ENCODE measurements around the gene TUG1. TPM values are rescaled to one million over a fixed set of nuclear protein-coding genes. Genes with fewer than 3 reads are reported as not detected.
A peak's percentile ranks its signal among the peaks of the same experiment; 100 is the strongest.

TUG1 gene
- total and polyA plus RNA-seq, 2 of the 4 experiments (the other 2 are of a cell fraction), result 60.6 to 68.8 TPM

- H3K79me1 ChIP-seq (ENCODE audit: low read depth in 1 of 2, low read length in 2 of 2), result peaks cover 24 to 69% of the 10 kb centered on the region in 2 experiments
- H4K5ac ChIP-seq (ENCODE audit: low read depth, low read length), result no peak overlapping the region
- H4K8ac ChIP-seq (ENCODE audit: low read depth in 2 of 2, low read length in 2 of 2), result no peak overlapping the region
- H3K36me3 ChIP-seq (ENCODE audit: control insufficient read depth, insufficient read depth, low read length), result peaks cover 2% of the 10 kb centered on the region
- no peak overlapping the region for H3K4me3 ChIP-seq (ENCODE audit: insufficient read depth, low read depth, low read length)
- H3K4ac ChIP-seq (ENCODE audit: low read depth, low read length), result no peak overlapping the region; the same call in 1 of the 2 replicates
- TF ChIP-seq RAD21 (IDR thresholded peaks at IDR 0.05; ENCODE audit: low read length) (no peak), CHD1 (IDR thresholded peaks at IDR 0.05; ENCODE audit: low read depth, low read length) (no peak), NFE2L2 (IDR thresholded peaks at IDR 0.05; ENCODE audit: low read depth, low read length) (no peak), POLR2A (IDR thresholded peaks at IDR 0.05; ENCODE audit: low read depth, low read length) (no peak), MXI1 (IDR thresholded peaks at IDR 0.05; ENCODE audit: borderline replicate concordance, low read depth, low read length) (no peak), FOS (IDR thresholded peaks at IDR 0.05; ENCODE audit: low read depth, low read length) (no peak), CTCF (conservative IDR thresholded peaks at IDR 0.05; ENCODE audit: low read depth, low read length) (no peak), MAFK (IDR thresholded peaks at IDR 0.05; ENCODE audit: low read depth, low read length) (no peak), RFX5 (IDR thresholded peaks at IDR 0.05; ENCODE audit: low read depth, low read length) (no peak), ELK1 (IDR thresholded peaks at IDR 0.05; ENCODE audit: borderline replicate concordance, low read depth, low read length) (no peak)
- no peak overlapping the region for H3K27ac ChIP-seq (ENCODE audit: insufficient read depth, low read length)
- in situ Hi-C loops (cut with MboI; ENCODE audit: low sequenced_read_pairs), result no loop called here
- BruUV-seq (replicated peaks), result no TSS peak
- H4K20me1 ChIP-seq (ENCODE audit: insufficient read depth, low read length), result peaks cover 12% of the 10 kb centered on the region
- H3K9me1 ChIP-seq (ENCODE audit: insufficient read depth, low read length), result peaks cover 4% of the 10 kb centered on the region; the same call in 1 of the 2 replicates
- DNase-seq (no peak), ATAC-seq (ENCODE audit: low read depth) (no peak)
- H3K18ac ChIP-seq (ENCODE audit: low read depth, low read length), result no peak overlapping the region
- CTCF ChIA-PET, result no interaction called here
- no peak overlapping the region for H2AFZ ChIP-seq (replicated peaks; ENCODE audit: low read length, poor library complexity)
- no CpG with 5 or more reads among the region's 4 CpGs for WGBS, 2 experiments (ENCODE audit: extremely low coverage in 2 of 2, insufficient read length in 1 of 2)
- no peaks in the 10 kb centered on the region for H3K27me3 ChIP-seq (ENCODE audit: control insufficient read depth, insufficient read depth, low read length)
- intact Hi-C loops (cut with micrococcal nuclease), result loop anchor here (5.0 kb wide), 1 partner anchor 72 kb away; no protein-coding TSS in a partner anchor
- H3K4me2 ChIP-seq (ENCODE audit: low read depth, low read length), result no peak overlapping the region
- H3K23ac ChIP-seq (ENCODE audit: low read depth, low read length), result peak overlapping the region; percentile 72; the same call in 1 of the 2 replicates
- H2AK9ac ChIP-seq (replicated peaks; ENCODE audit: low read depth, low read length, poor library complexity), result no peak overlapping the region
- H4K91ac ChIP-seq (ENCODE audit: insufficient read depth, low read depth, low read length), result no peak overlapping the region
- peaks cover 5% of the 10 kb centered on the region for H3K4me1 ChIP-seq (ENCODE audit: control insufficient read depth, insufficient read depth, low read length)
- H3K9me3 ChIP-seq (ENCODE audit: control insufficient read depth, insufficient read depth, low read length), result peaks cover 5% of the 10 kb centered on the region
- POLR2A ChIA-PET (ENCODE audit: unreplicated experiment), result interaction anchor here (1.2 kb wide), 1 partner anchor 116 kb away, joined by 4 read pairs; the partner anchor contains the start of gene SMTN
- dilution Hi-C loops (cut with HindIII; ENCODE audit: low sequenced_read_pairs, unreplicated experiment), result no loop called here
- no peak overlapping the region for H2BK15ac ChIP-seq (ENCODE audit: low read depth, low read length)
- no peak overlapping the region for H2BK120ac ChIP-seq (ENCODE audit: low read depth, low read length)
- H3K56ac ChIP-seq (ENCODE audit: extremely low read depth, insufficient read depth, low read length), result no peak overlapping the region
- H2BK20ac ChIP-seq (ENCODE audit: low read depth, low read length), result no peak overlapping the region
- no peak overlapping the region for H2AK5ac ChIP-seq (ENCODE audit: low read depth, low read length)
- H3K14ac ChIP-seq (replicated peaks; ENCODE audit: low read depth, low read length), result no peak overlapping the region; the same call in 1 of the 2 replicates
- no peak overlapping the region for H3K9ac ChIP-seq (ENCODE audit: low read depth, low read length)
- no peak overlapping the region for H2BK5ac ChIP-seq (ENCODE audit: low read depth, low read length, poor library complexity, severe bottlenecking)
Observed at GRCh38 chr22:30964858-30965257, 4.2 kb upstream of the TUG1 start.

All from IMR-90 (cell line).